Activated CD4-positive, alpha-beta T cell treated with anti-CD3 and anti-CD28 coated beads for 4 hours (primary cell): ENCODE data around the gene SGSM1.

Source experiments
- DNase-seq, 2 donors: peaks; one replicate each; pipeline ENCODE4 v3.0.0-alpha.2; 2020

SGSM1 gene, protein sequence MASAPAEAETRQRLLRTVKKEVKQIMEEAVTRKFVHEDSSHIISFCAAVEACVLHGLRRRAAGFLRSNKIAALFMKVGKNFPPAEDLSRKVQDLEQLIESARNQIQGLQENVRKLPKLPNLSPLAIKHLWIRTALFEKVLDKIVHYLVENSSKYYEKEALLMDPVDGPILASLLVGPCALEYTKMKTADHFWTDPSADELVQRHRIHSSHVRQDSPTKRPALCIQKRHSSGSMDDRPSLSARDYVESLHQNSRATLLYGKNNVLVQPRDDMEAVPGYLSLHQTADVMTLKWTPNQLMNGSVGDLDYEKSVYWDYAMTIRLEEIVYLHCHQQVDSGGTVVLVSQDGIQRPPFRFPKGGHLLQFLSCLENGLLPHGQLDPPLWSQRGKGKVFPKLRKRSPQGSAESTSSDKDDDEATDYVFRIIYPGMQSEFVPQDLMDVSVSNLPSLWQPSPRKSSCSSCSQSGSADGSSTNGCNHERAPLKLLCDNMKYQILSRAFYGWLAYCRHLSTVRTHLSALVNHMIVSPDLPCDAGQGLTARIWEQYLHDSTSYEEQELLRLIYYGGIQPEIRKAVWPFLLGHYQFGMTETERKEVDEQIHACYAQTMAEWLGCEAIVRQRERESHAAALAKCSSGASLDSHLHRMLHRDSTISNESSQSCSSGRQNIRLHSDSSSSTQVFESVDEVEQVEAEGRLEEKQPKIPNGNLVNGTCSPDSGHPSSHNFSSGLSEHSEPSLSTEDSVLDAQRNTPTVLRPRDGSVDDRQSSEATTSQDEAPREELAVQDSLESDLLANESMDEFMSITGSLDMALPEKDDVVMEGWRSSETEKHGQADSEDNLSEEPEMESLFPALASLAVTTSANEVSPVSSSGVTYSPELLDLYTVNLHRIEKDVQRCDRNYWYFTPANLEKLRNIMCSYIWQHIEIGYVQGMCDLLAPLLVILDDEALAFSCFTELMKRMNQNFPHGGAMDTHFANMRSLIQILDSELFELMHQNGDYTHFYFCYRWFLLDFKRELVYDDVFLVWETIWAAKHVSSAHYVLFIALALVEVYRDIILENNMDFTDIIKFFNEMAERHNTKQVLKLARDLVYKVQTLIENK

GRCh38 chr22:24805790-24806662 lies at the start of gene SGSM1:
SGSM1 (plus strand) TSS chr22:24806211; CDS start chr22:24806326, 115 bp downstream.
- DNase-seq: peak; percentile 60 to 64

- peak; percentile 50 to 55 for DNase-seq
Observed at GRCh38 chr22:24758164-24758799, 47.7 kb upstream of the SGSM1 start.

GRCh38 chr22:24759765-24760164 lies 46.2 kb upstream of the SGSM1 start:
- no peak for DNase-seq

GRCh38 chr22:24760708-24761306 lies 45.2 kb upstream of the SGSM1 start:
- no peak for DNase-seq

DNA sequence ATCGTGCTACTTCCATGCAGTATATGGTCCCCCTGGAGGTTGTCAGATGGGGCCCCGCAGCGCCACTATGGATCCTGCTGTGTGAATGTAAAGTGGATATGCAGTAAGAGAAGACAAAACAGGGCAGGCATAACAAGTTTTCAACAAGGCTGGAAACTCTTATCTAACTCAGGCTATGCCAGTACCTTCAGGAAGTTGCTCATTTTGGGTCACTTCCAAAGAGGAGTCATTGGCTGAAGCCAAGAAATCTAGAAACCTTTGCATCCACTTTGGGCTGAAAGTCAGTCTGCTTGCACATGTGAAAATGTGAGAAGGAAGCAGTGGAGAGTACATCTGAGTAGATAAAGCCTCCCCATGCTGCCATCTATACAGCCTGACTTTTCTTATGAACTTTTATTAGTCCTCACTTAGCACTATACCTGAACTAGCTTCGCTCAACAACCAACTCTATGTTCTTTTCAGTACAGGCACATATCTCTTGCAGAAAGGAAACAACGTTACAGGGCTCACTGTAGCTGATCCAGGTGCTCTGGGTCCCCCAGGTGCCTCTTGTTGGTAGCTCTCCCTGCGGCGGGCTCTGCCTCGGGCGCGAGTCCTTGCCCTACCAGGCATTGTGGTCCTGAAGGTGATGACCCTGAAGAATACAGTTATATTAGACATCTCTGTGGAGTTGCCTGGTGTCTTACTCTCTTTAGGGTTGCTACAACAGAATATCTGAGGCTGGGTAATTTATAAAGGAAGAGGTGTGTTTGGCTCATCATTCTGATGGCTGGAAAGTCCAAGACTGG lies 43.9 kb upstream of the SGSM1 start:
- no peak for DNase-seq

DNA sequence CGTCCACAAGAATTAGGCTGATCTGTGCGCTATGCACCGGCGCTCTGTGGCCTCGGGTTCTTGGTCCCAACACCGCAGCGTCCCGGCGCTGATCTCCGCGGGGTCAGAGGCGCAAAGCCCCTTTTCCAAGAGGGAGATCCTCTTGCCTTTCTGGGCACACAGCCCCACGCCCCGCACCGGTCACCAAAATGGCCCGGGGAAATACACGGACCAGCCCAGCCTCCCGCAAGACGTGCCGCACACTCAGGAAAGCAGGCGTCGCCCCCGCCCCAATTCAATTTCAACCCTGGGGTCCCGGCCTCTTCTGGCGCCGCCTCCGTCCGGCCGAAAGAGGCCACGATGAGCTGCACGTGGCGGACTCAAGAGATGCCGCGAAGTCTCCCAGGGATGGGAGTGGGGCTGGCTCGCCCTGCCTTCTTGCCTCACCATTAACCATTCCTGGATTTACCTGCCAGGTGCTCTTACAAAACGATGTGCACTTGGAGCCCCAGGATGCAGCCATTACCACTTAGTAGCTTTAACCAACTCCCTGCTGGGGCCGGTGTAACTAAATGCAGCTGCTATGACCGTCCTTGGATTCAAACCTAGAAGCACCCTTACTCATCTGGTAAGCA lies 42.0 kb upstream of the SGSM1 start:
- no peak for DNase-seq

GRCh38 chr22:24765166-24765565 lies 40.8 kb upstream of the SGSM1 start:
- no peak for DNase-seq

GRCh38 chr22:24768537-24769374 lies 37.3 kb upstream of the SGSM1 start:
- DNase-seq: peak; percentile 11

GRCh38 chr22:24772493-24773220 lies 33.4 kb upstream of the SGSM1 start:
- DNase-seq: no peak

- DNase-seq: no peak
Observed at GRCh38 chr22:24775769-24776492, 30.1 kb upstream of the SGSM1 start.

GRCh38 chr22:24776525-24776924 lies 29.5 kb upstream of the SGSM1 start:
- DNase-seq: no peak

- no peak for DNase-seq
Observed at GRCh38 chr22:24789516-24789915, 16.5 kb upstream of the SGSM1 start.

DNA sequence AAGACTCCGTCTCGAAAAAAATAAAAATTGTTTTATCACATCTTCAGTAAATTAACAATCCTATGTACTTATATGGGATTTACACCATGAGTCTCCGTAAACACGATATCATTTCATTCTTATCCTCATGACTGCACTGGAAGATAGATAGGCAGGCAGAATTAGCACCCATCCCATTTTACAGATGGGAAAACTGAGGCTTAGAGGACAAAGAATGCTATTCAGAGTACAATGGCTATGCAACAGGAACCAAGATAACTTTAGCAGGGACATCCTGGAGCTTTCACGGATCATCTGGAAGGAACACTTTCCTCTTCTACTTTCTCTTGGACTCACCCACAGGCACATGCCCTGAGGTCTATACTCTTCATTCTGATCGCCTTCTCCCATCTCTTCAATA lies 14.6 kb upstream of the SGSM1 start:
- DNase-seq: no peak

DNA sequence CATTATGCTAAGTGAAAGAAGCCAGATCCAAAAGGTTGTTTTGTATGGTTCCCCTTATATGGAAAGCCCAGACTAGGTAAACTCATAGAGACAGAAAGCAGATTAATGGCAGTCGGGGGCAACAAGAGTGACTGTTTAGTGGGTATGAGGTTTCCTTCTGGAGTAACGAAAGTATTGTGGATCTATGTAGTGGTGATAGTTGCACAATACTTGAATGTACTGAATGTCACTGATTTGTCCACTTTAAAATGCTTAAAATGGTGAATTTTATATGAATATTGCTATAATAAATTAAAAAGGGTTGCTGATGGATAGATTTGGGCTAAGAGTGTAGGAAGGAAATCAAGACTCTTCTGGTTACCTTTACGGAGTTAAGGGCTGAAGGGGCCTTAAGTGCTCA lies 10.0 kb upstream of the SGSM1 start:
- DNase-seq: no peak

GRCh38 chr22:24796860-24797259 lies 9.2 kb upstream of the SGSM1 start:
- no peak for DNase-seq

GRCh38 chr22:24801901-24802465 lies 4.0 kb upstream of the SGSM1 start:
- no peak for DNase-seq

DNA sequence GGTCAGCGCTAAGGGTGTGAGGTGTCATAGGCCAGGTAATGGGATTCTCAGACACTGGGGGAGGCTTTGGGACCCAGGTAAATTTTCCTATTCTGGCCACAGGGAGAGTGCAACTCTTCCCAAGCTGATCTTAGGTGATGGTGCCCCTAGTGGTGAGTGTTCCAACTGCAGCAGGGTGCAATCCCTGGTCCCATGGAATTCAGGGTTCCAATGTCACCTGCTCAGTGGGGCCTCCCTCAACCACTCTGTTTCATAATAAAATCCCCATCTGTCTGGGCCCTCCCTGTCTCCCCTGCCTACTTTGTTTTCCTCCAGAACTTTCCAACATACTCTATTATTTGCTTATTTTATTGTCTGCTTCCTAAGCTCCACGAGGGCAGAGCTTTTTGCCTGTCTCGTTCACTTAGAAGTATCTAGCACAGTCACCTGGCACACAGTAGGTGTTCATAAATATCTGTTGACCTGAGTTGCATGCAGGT lies 2.9 kb upstream of the SGSM1 start:
- DNase-seq: peak; percentile 33 to 66
